ENCODE measurements around the gene PCDH9.
A peak's percentile ranks its signal among the peaks of the same experiment; 100 is the strongest.

The PCDH9 gene

GRCh38 chr13:66543780-66544179 lies 686.4 kb downstream of the PCDH9 start:
- no peaks in the 10 kb centered on the region for H3K9me3 ChIP-seq (ENCODE audit: insufficient read depth, low read depth, low read length)
- no peak overlapping the region for H4K8ac ChIP-seq (ENCODE audit: low read depth, low read length)
- H3K4me3 ChIP-seq (ENCODE audit: low read depth, low read length) = no peak overlapping the region
- H2AFZ ChIP-seq (ENCODE audit: insufficient read depth, low read length, poor library complexity) = no peak overlapping the region
- WGBS (ENCODE audit: extremely low coverage, insufficient coverage, insufficient read length) = no CpG with 5 or more reads among the region's 1 CpG
- no peaks in the 10 kb centered on the region for H3K4me1 ChIP-seq (ENCODE audit: control insufficient read depth in 1 of 2, insufficient read depth in 2 of 2, low read length in 2 of 2)
- DNase-seq = no peak
- H3K4me2 ChIP-seq (ENCODE audit: low read length) = no peak overlapping the region
- no peak overlapping the region for H2BK12ac ChIP-seq (ENCODE audit: low read length)
- H3K14ac ChIP-seq (ENCODE audit: low read length) = no peak overlapping the region
- no peak overlapping the region for H3K4ac ChIP-seq (ENCODE audit: low read depth, low read length)
- H3K27ac ChIP-seq (ENCODE audit: low read depth, low read length) = no peak overlapping the region
- H2BK5ac ChIP-seq (ENCODE audit: low read depth, low read length, poor library complexity) = no peak overlapping the region
- no peaks in the 10 kb centered on the region for H3K79me2 ChIP-seq (ENCODE audit: control insufficient read depth, insufficient read depth, low read length, poor library complexity)
- no peak overlapping the region for H4K12ac ChIP-seq (ENCODE audit: low read depth, low read length)
- no peak overlapping the region for H3K18ac ChIP-seq (ENCODE audit: low read length)
- H3K23ac ChIP-seq (ENCODE audit: low read length) = no peak overlapping the region
- no peak overlapping the region for H2BK120ac ChIP-seq (ENCODE audit: insufficient read depth, low read length, poor library complexity)
- no peaks in the 10 kb centered on the region for H3K27me3 ChIP-seq (ENCODE audit: insufficient read depth, low read length)
- H4K91ac ChIP-seq (ENCODE audit: low read depth, low read length) = no peak overlapping the region
- no peak overlapping the region for H3K9ac ChIP-seq (ENCODE audit: low read length)
- no peak overlapping the region for H2AK5ac ChIP-seq (ENCODE audit: low read length)
- H3K79me1 ChIP-seq (ENCODE audit: low read length) = no peaks in the 10 kb centered on the region
- no peaks in the 10 kb centered on the region for H3K36me3 ChIP-seq (ENCODE audit: control insufficient read depth in 1 of 2, insufficient read depth in 2 of 2, low read length in 2 of 2)

GRCh38 chr13:66537417-66537816 lies 692.7 kb downstream of the PCDH9 start:
- Histone ChIP-seq H3K4me3 (ENCODE audit: low read depth, low read length) (no peak overlapping the region), H3K4me1 (ENCODE audit: control insufficient read depth in 1 of 2, insufficient read depth in 2 of 2, low read length in 2 of 2) (no peaks in the 10 kb centered on the region), H3K79me1 (ENCODE audit: low read length) (no peaks in the 10 kb centered on the region), H4K91ac (ENCODE audit: low read depth, low read length) (no peak overlapping the region), H3K9me3 (ENCODE audit: insufficient read depth, low read depth, low read length) (no peaks in the 10 kb centered on the region), H3K4me2 (ENCODE audit: low read length) (no peak overlapping the region), H3K18ac (ENCODE audit: low read length) (no peak overlapping the region), H3K27ac (ENCODE audit: low read depth, low read length) (no peak overlapping the region), H3K9ac (ENCODE audit: low read length) (no peak overlapping the region), H2AK5ac (ENCODE audit: low read length) (no peak overlapping the region), H3K23ac (ENCODE audit: low read length) (no peak overlapping the region), H3K4ac (ENCODE audit: low read depth, low read length) (no peak overlapping the region), H3K79me2 (ENCODE audit: control insufficient read depth, insufficient read depth, low read length, poor library complexity) (no peaks in the 10 kb centered on the region), H3K36me3 (ENCODE audit: control insufficient read depth in 1 of 2, insufficient read depth in 2 of 2, low read length in 2 of 2) (no peaks in the 10 kb centered on the region), H2AFZ (ENCODE audit: insufficient read depth, low read length, poor library complexity) (no peak overlapping the region), H3K27me3 (ENCODE audit: insufficient read depth, low read length) (no peaks in the 10 kb centered on the region), H4K12ac (ENCODE audit: low read depth, low read length) (no peak overlapping the region), H2BK120ac (ENCODE audit: insufficient read depth, low read length, poor library complexity) (no peak overlapping the region), H2BK5ac (ENCODE audit: low read depth, low read length, poor library complexity) (no peak overlapping the region), H3K14ac (ENCODE audit: low read length) (no peak overlapping the region), H2BK12ac (ENCODE audit: low read length) (no peak overlapping the region), H4K8ac (ENCODE audit: low read depth, low read length) (no peak overlapping the region)
- DNase-seq = no peak
- no CpG with 5 or more reads among the region's 1 CpG for WGBS (ENCODE audit: extremely low coverage, insufficient coverage, insufficient read length)

- no peak overlapping the region for H3K9ac ChIP-seq (ENCODE audit: low read length)
- H3K9me3 ChIP-seq (ENCODE audit: insufficient read depth, low read depth, low read length) = no peaks in the 10 kb centered on the region
- H2AK5ac ChIP-seq (ENCODE audit: low read length) = no peak overlapping the region
- no peaks in the 10 kb centered on the region for H3K79me1 ChIP-seq (ENCODE audit: low read length)
- no peak overlapping the region for H4K91ac ChIP-seq (ENCODE audit: low read depth, low read length)
- no peak overlapping the region for H2BK12ac ChIP-seq (ENCODE audit: low read length)
- H3K27ac ChIP-seq (ENCODE audit: low read depth, low read length) = no peak overlapping the region
- WGBS (ENCODE audit: extremely low coverage, insufficient coverage, insufficient read length) = no CpG with 5 or more reads among the region's 3 CpGs
- no peak overlapping the region for H3K23ac ChIP-seq (ENCODE audit: low read length)
- H2BK120ac ChIP-seq (ENCODE audit: insufficient read depth, low read length, poor library complexity) = no peak overlapping the region
- no peaks in the 10 kb centered on the region for H3K79me2 ChIP-seq (ENCODE audit: control insufficient read depth, insufficient read depth, low read length, poor library complexity)
- no peak overlapping the region for H3K4me2 ChIP-seq (ENCODE audit: low read length)
- no peak overlapping the region for H3K18ac ChIP-seq (ENCODE audit: low read length)
- no peak for DNase-seq
- no peak overlapping the region for H3K4me3 ChIP-seq (ENCODE audit: low read depth, low read length)
- no peaks in the 10 kb centered on the region for H3K4me1 ChIP-seq (ENCODE audit: control insufficient read depth in 1 of 2, insufficient read depth in 2 of 2, low read length in 2 of 2)
- H3K14ac ChIP-seq (ENCODE audit: low read length) = no peak overlapping the region
- H2BK5ac ChIP-seq (ENCODE audit: low read depth, low read length, poor library complexity) = no peak overlapping the region
- H3K27me3 ChIP-seq (ENCODE audit: insufficient read depth, low read length) = no peaks in the 10 kb centered on the region
- H3K4ac ChIP-seq (ENCODE audit: low read depth, low read length) = no peak overlapping the region
- no peaks in the 10 kb centered on the region for H3K36me3 ChIP-seq (ENCODE audit: control insufficient read depth in 1 of 2, insufficient read depth in 2 of 2, low read length in 2 of 2)
- no peak overlapping the region for H4K12ac ChIP-seq (ENCODE audit: low read depth, low read length)
- H2AFZ ChIP-seq (ENCODE audit: insufficient read depth, low read length, poor library complexity) = no peak overlapping the region
- no peak overlapping the region for H4K8ac ChIP-seq (ENCODE audit: low read depth, low read length)
Observed at GRCh38 chr13:66536746-66537145, 693.4 kb downstream of the PCDH9 start.

- Histone ChIP-seq H3K4ac (ENCODE audit: low read depth, low read length) (no peak overlapping the region), H4K8ac (ENCODE audit: low read depth, low read length) (no peak overlapping the region), H3K4me2 (ENCODE audit: low read length) (no peak overlapping the region), H2AK5ac (ENCODE audit: low read length) (no peak overlapping the region), H3K9ac (ENCODE audit: low read length) (no peak overlapping the region), H3K23ac (ENCODE audit: low read length) (no peak overlapping the region), H4K91ac (ENCODE audit: low read depth, low read length) (no peak overlapping the region), H3K79me1 (ENCODE audit: low read length) (no peaks in the 10 kb centered on the region), H3K4me1 (ENCODE audit: control insufficient read depth in 1 of 2, insufficient read depth in 2 of 2, low read length in 2 of 2) (no peaks in the 10 kb centered on the region), H2AFZ (ENCODE audit: insufficient read depth, low read length, poor library complexity) (no peak overlapping the region), H4K12ac (ENCODE audit: low read depth, low read length) (no peak overlapping the region), H3K36me3 (ENCODE audit: control insufficient read depth in 1 of 2, insufficient read depth in 2 of 2, low read length in 2 of 2) (no peaks in the 10 kb centered on the region), H2BK12ac (ENCODE audit: low read length) (no peak overlapping the region), H3K18ac (ENCODE audit: low read length) (no peak overlapping the region), H3K9me3 (ENCODE audit: insufficient read depth, low read depth, low read length) (no peaks in the 10 kb centered on the region), H3K79me2 (ENCODE audit: control insufficient read depth, insufficient read depth, low read length, poor library complexity) (no peaks in the 10 kb centered on the region), H3K27me3 (ENCODE audit: insufficient read depth, low read length) (no peaks in the 10 kb centered on the region), H3K14ac (ENCODE audit: low read length) (no peak overlapping the region), H3K4me3 (ENCODE audit: low read depth, low read length) (no peak overlapping the region), H3K27ac (ENCODE audit: low read depth, low read length) (no peak overlapping the region), H2BK120ac (ENCODE audit: insufficient read depth, low read length, poor library complexity) (no peak overlapping the region), H2BK5ac (ENCODE audit: low read depth, low read length, poor library complexity) (no peak overlapping the region)
- DNase-seq = peak in 1 of 2 donors; percentile 2
- WGBS (ENCODE audit: extremely low coverage, insufficient coverage, insufficient read length) = no CpG with 5 or more reads among the region's 2 CpGs
Observed at GRCh38 chr13:66534561-66534960, 695.6 kb downstream of the PCDH9 start.

Measured in trophoblast cell (in vitro differentiated cells and primary cell).